Common myeloid progenitor, CD34-positive (primary cell): ENCODE results near the gene SIGMAR1. TPM values are rescaled to one million over a fixed set of nuclear protein-coding genes. Genes with fewer than 3 reads are reported as not detected.

ENCODE experiments used
- CTCF ChIA-PET: fragments of 350-600 bp; sonication (Branson Sonifier 250); formaldehyde crosslinking; loops from one replicate; lab custom pipeline; 2021; ENCODE audit warnings: antibody characterized with exemption; lab: Charles Lee
- POLR2A ChIA-PET: fragments of 350-600 bp; sonication (Branson Sonifier 250); formaldehyde crosslinking; loops from one replicate; lab custom pipeline; 2021; ENCODE audit warnings: antibody characterized with exemption; lab: Charles Lee
- DNase-seq, 3 donors: peaks; one replicate each; pipeline versions ENCODE4 v3.0.0 to v3.0.0-alpha.2; 2013
- H3K27ac ChIP-seq, 2 experiments: 1 replicate in 1 of 2; 2 replicates in 1 of 2; pipeline ENCODE4 v1.7.0; 2013; ENCODE audit warnings: inconsistent platforms in 2 of 2, low read length in 2 of 2, mild to moderate bottlenecking in 2 of 2, low read depth in 1 of 2, moderate library complexity in 1 of 2; ENCODE audit not compliant: severe bottlenecking in 2 of 2, insufficient read depth in 1 of 2, poor library complexity in 1 of 2
- H3K27me3 ChIP-seq, 5 experiments: replicated peaks in 2 of 5; 1 replicate in 3 of 5; 2 replicates in 2 of 5; pipeline versions ENCODE4 v1.6.1 to v1.7.0; 2013; ENCODE audit warnings: low read length in 4 of 5, mild to moderate bottlenecking in 2 of 5, moderate library complexity in 2 of 5, inconsistent platforms in 1 of 5; ENCODE audit not compliant: insufficient read depth in 5 of 5, control insufficient read depth in 4 of 5
- H3K36me3 ChIP-seq, 4 experiments: 1 replicate in 2 of 4; 2 replicates in 2 of 4; pipeline versions ENCODE4 v1.6.1 to v1.7.0; 2013; ENCODE audit warnings: low read length in 3 of 4, control low read depth in 1 of 4, mild to moderate bottlenecking in 1 of 4; ENCODE audit not compliant: control insufficient read depth in 4 of 4, insufficient read depth in 4 of 4
- H3K4me1 ChIP-seq, 4 experiments: 1 replicate in 3 of 4; 2 replicates in 1 of 4; pipeline versions ENCODE4 v1.6.1 to v1.7.1; 2013; ENCODE audit warnings: low read length in 3 of 4, mild to moderate bottlenecking in 3 of 4, control low read depth in 1 of 4, inconsistent platforms in 1 of 4, moderate library complexity in 1 of 4; ENCODE audit not compliant: control insufficient read depth in 4 of 4, insufficient read depth in 4 of 4; ENCODE audit errors: control extremely low read depth in 1 of 4
- H3K4me3 ChIP-seq, 7 experiments: 1 replicate in 4 of 7; 2 replicates in 3 of 7; pipeline versions ENCODE4 v1.5.1 to v1.7.0; 2013; ENCODE audit warnings: mild to moderate bottlenecking in 7 of 7, low read length in 6 of 7, moderate library complexity in 6 of 7, inconsistent platforms in 2 of 7, low read depth in 2 of 7, control low read depth in 1 of 7; ENCODE audit not compliant: insufficient read depth in 4 of 7, control insufficient read depth in 1 of 7; ENCODE audit errors: extremely low read depth in 1 of 7
- H3K9me3 ChIP-seq, 5 experiments: 1 replicate in 4 of 5; 2 replicates in 1 of 5; pipeline versions ENCODE4 v1.6.1 to v1.7.1; 2013; ENCODE audit warnings: low read length in 4 of 5, mild to moderate bottlenecking in 2 of 5, inconsistent platforms in 1 of 5, low read depth in 1 of 5, moderate library complexity in 1 of 5; ENCODE audit not compliant: control insufficient read depth in 4 of 5, insufficient read depth in 2 of 5; ENCODE audit errors: control extremely low read depth in 1 of 5
- WGBS: methylation state at CpG from one replicate; pipeline ENCODE4 v1.1.5; 2013; ENCODE audit not compliant: insufficient coverage; 5-methylcytosine and 5-hydroxymethylcytosine counted together
- polyA plus RNA-seq: library from polyadenylated mRNA; unstranded; fragments of 120-200 nt; gene quantifications from one replicate; pipeline ENCODE4 v1.2.1, GENCODE V29; 2013

SIGMAR1 gene
- 32.8 TPM for polyA plus RNA-seq

GRCh38 chr9:34637356-34638137 is at the start of gene SIGMAR1:
Gene SIGMAR1 (minus strand): TSS chr9:34637787. CDS start chr9:34637697, 90 bp downstream.
- no peaks in the 10 kb centered on the region for H3K9me3 ChIP-seq
- DNase-seq = peak; percentile 91 to 97 (median 96)
- peak within 1 kb of the TSS; percentile 40 to 78 (median 71) for H3K4me3 ChIP-seq
- ChIA-PET CTCF (interaction anchor here (0.6 to 10.7 kb wide), 12 partner anchors 8 to 310 kb away, joined by 3 to 293 read pairs (median 5); partner anchors contain the start of genes ARID3C, DCTN3, GALT and RPP25L), POLR2A (interaction anchor here (0.8 to 1.0 kb wide), 2 partner anchors 18 to 20 kb away, joined by 3 to 4 read pairs; no protein-coding TSS in a partner anchor)
- H3K36me3 ChIP-seq = peaks cover 0 to 17% (median 10%) of the 10 kb centered on the region in 4 experiments
- H3K27me3 ChIP-seq = no peaks in the 10 kb centered on the region
- WGBS = 0% methylated on average over 66 of the region's 74 CpGs
- H3K27ac ChIP-seq = peak within 1 kb of the TSS in 1 of 2 experiments; percentile 73
- H3K4me1 ChIP-seq = peaks cover 2 to 24% (median 21%) of the 10 kb centered on the region in 4 experiments

DNA sequence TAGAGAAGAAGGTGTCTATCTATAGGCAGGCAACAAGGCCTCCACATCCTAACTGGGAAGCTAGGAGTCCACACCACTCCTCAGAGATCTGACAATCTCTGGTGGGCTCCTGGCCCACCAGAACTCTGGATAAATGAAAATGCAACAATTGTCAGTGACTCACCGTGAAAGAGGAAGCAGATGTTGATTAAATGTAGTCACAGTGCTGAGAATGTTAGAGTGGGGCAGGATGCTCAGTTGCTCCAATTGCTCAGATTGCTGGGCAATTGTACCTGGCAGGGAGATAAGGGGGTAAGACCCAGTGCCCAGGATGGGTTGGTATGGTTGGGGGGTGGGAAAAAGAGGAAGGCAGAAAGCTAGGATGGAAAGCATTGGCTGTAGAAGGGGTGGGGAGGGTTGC is 49.1 kb upstream of the SIGMAR1 start:
- Histone ChIP-seq H3K9me3 (no peaks in the 10 kb centered on the region), H3K27ac (no peak overlapping the region), H3K36me3 (no peaks in the 10 kb centered on the region), H3K4me3 (no peak overlapping the region), H3K27me3 (peaks cover 0 to 2% (median 0%) of the 10 kb centered on the region in 5 experiments), H3K4me1 (peaks cover 3 to 25% (median 14%) of the 10 kb centered on the region in 4 experiments)
- ChIA-PET POLR2A (no interaction called here), CTCF (interaction anchor here (0.8 to 8.5 kb wide), 6 partner anchors 8 to 17 kb away, joined by 3 to 63 read pairs (median 8); no protein-coding TSS in a partner anchor)
- peak; percentile 22 to 85 (median 79) for DNase-seq
- 0% methylated on average over 1 of the region's 1 CpG for WGBS

DNA sequence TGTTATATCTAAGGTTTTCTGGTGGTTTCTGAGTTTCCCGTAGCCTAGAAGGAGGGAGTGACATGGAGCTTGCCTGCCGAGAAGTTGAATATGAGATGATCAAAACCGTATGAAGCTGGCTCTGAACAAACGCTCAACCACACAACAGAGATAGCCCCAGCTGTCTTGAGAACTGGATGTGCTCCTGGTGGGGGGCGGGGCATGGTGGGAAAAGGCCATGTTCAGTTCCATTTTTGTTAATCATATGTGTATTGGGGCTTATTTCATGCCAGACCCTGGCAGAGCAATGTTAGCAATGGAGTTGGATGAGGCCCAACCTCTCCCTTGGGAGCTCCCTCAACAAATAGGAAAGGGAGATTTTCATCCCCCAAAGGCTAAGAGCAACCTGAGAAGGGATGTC is 48.6 kb upstream of the SIGMAR1 start:
- DNase-seq = no peak
- peaks cover under 1 to 20% (median 10%) of the 10 kb centered on the region in 4 experiments for H3K4me1 ChIP-seq
- H3K36me3 ChIP-seq = no peaks in the 10 kb centered on the region
- CTCF ChIA-PET = interaction anchor here (0.8 to 8.5 kb wide), 7 partner anchors 9 to 16 kb away, joined by 3 to 63 read pairs (median 6); no protein-coding TSS in a partner anchor
- H3K27ac ChIP-seq = no peak overlapping the region
- no peaks in the 10 kb centered on the region for H3K9me3 ChIP-seq
- WGBS = 100% methylated on average over 5 of the region's 5 CpGs
- POLR2A ChIA-PET = no interaction called here
- H3K4me3 ChIP-seq = no peak overlapping the region
- peaks cover 0 to 2% (median 0%) of the 10 kb centered on the region in 5 experiments for H3K27me3 ChIP-seq

- peaks cover 0 to 2% (median 0%) of the 10 kb centered on the region in 5 experiments for H3K27me3 ChIP-seq
These were observed 48.0 kb upstream of the SIGMAR1 start for GRCh38 chr9:34685591-34685990.

GRCh38 chr9:34684816-34685215 is 47.2 kb upstream of the SIGMAR1 start:
- H3K4me3 ChIP-seq = no peak overlapping the region
- no peak for DNase-seq
- 100% methylated on average over 3 of the region's 4 CpGs for WGBS
- no peaks in the 10 kb centered on the region for H3K36me3 ChIP-seq
- H3K9me3 ChIP-seq = no peaks in the 10 kb centered on the region
- H3K4me1 ChIP-seq = peaks cover 0 to 8% (median 0%) of the 10 kb centered on the region in 4 experiments
- no peak overlapping the region for H3K27ac ChIP-seq
- ChIA-PET POLR2A (interaction anchor here (0.6 kb wide), 1 partner anchor 596 kb away, joined by 3 read pairs; no protein-coding TSS in a partner anchor), CTCF (interaction anchor here (1.6 to 8.5 kb wide), 4 partner anchors 10 to 18 kb away, joined by 6 to 63 read pairs (median 18); no protein-coding TSS in a partner anchor)
- peaks cover 0 to 2% (median 0%) of the 10 kb centered on the region in 5 experiments for H3K27me3 ChIP-seq

More at GRCh38 chr9:34685591-34685990, 48.0 kb upstream of the SIGMAR1 start:
- no peaks in the 10 kb centered on the region for H3K36me3 ChIP-seq
- POLR2A ChIA-PET = no interaction called here
- H3K4me1 ChIP-seq = peaks cover 0 to 14% (median 3%) of the 10 kb centered on the region in 4 experiments
- no peaks in the 10 kb centered on the region for H3K9me3 ChIP-seq
- no peak for DNase-seq
- CTCF ChIA-PET = interaction anchor here (0.8 to 8.5 kb wide), 7 partner anchors 9 to 19 kb away, joined by 3 to 63 read pairs (median 6); no protein-coding TSS in a partner anchor
- no peak overlapping the region for H3K4me3 ChIP-seq
- 93% methylated on average over 4 of the region's 4 CpGs for WGBS
- H3K27ac ChIP-seq = no peak overlapping the region

GRCh38 chr9:34684145-34684544 is 46.6 kb upstream of the SIGMAR1 start:
- H3K27ac ChIP-seq = no peak overlapping the region
- peaks cover 0 to 2% (median 0%) of the 10 kb centered on the region in 5 experiments for H3K27me3 ChIP-seq
- no peak overlapping the region for H3K4me3 ChIP-seq
- ChIA-PET POLR2A (no interaction called here), CTCF (interaction anchor here (1.5 kb wide), 1 partner anchor 19 kb away, joined by 11 read pairs; no protein-coding TSS in a partner anchor)
- 100% methylated on average over 3 of the region's 4 CpGs for WGBS
- H3K9me3 ChIP-seq = no peaks in the 10 kb centered on the region
- DNase-seq = no peak
- no peaks in the 10 kb centered on the region for H3K36me3 ChIP-seq
- peaks cover 0 to 8% (median 0%) of the 10 kb centered on the region in 4 experiments for H3K4me1 ChIP-seq
